Hepatocyte (in vitro differentiated cells): Measurements from ENCODE around the gene PTS.

Experiments used
- EZH2 ChIP-seq: fragments of 200-600 bp; sonication (generic); IDR thresholded peaks from 2 replicates; pipeline ENCODE4 v1.6.1; 2016; ENCODE audit warnings: antibody characterized with exemption, mild to moderate bottlenecking, borderline replicate concordance
- EZH2phosphoT487 ChIP-seq: fragments of 200-600 bp; sonication (generic); IDR thresholded peaks from one replicate; pipeline ENCODE4 v1.6.1; 2018; ENCODE audit warnings: antibody characterized with exemption, mild to moderate bottlenecking, low read depth, moderate library complexity; ENCODE audit not compliant: unreplicated experiment, severe bottlenecking
- TF ChIP-seq, protein P1 (sequence below): fragments of 200-600 bp; sonication (generic); IDR thresholded peaks from 2 replicates; pipeline ENCODE4 v1.5.1; 2016; ENCODE audit warnings: antibody characterized with exemption, mild to moderate bottlenecking; ENCODE audit not compliant: poor library complexity

DNA sequence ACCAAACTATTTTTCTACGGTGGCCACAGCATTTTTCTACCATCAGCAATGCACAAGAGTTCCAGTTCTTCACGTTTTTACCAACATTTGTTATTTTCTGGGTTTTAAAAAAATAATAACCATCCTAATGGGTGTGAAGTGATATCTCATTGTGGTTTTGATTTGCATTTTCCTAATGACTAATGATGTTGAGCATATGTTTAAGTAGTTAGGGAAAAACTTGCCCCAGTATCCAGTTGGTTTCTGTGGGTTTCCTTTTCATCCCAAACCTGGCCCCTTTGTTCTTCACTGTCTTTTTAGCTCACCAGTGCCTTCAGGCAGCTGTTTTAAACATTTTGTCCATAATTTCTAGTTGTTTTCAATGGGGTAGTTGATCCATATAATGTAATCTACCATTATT is 14.7 kb upstream of the PTS start:
- TF ChIP-seq, protein P1, sequence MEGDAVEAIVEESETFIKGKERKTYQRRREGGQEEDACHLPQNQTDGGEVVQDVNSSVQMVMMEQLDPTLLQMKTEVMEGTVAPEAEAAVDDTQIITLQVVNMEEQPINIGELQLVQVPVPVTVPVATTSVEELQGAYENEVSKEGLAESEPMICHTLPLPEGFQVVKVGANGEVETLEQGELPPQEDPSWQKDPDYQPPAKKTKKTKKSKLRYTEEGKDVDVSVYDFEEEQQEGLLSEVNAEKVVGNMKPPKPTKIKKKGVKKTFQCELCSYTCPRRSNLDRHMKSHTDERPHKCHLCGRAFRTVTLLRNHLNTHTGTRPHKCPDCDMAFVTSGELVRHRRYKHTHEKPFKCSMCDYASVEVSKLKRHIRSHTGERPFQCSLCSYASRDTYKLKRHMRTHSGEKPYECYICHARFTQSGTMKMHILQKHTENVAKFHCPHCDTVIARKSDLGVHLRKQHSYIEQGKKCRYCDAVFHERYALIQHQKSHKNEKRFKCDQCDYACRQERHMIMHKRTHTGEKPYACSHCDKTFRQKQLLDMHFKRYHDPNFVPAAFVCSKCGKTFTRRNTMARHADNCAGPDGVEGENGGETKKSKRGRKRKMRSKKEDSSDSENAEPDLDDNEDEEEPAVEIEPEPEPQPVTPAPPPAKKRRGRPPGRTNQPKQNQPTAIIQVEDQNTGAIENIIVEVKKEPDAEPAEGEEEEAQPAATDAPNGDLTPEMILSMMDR, result no peak
- TF ChIP-seq EZH2, result no peak
- no peak for TF ChIP-seq EZH2phosphoT487
